Mesothelial cell of epicardium (in vitro differentiated cells): ENCODE data around the gene HAPLN1. TPM values are rescaled to one million over a fixed set of nuclear protein-coding genes. Genes with fewer than 3 reads are reported as not detected.
A peak's percentile ranks its signal among the peaks of the same experiment; 100 is the strongest.

Experiments used
- DNase-seq, 2 experiments: peaks; one replicate each; pipeline ENCODE4 v3.0.0; 2021; ENCODE audit warnings: low spot score in 2 of 2; ENCODE audit not compliant: unreplicated experiment in 2 of 2
- H3K27ac Mint-ChIP-seq: 2 replicates; pipeline ENCODE4 v1.8.0; 2021; ENCODE audit warnings: mixed read lengths
- H3K27me3 Mint-ChIP-seq: 2 replicates; pipeline ENCODE4 v1.8.0; 2021; ENCODE audit warnings: low read depth, mixed read lengths
- H3K36me3 Mint-ChIP-seq: 2 replicates; pipeline ENCODE4 v1.8.0; 2021; ENCODE audit warnings: mixed read lengths
- H3K4me1 Mint-ChIP-seq: 2 replicates; pipeline ENCODE4 v1.8.0; 2021; ENCODE audit warnings: mixed read lengths
- H3K4me3 Mint-ChIP-seq: 2 replicates; pipeline ENCODE4 v1.8.0; 2021; ENCODE audit warnings: mild to moderate bottlenecking, moderate library complexity, mixed read lengths
- H3K9me3 Mint-ChIP-seq: 2 replicates; pipeline ENCODE4 v1.8.0; 2021; ENCODE audit warnings: mixed read lengths
- CTCF ChIP-seq: fragments of 200-600 bp; sonication (generic); IDR thresholded peaks from one replicate; pipeline ENCODE4 v1.5.0; 2021; ENCODE audit warnings: antibody characterized with exemption; ENCODE audit not compliant: unreplicated experiment
- total RNA-seq: library from RNA; stranded (reverse); gene quantifications from 3 replicates; pipeline ENCODE4 v1.2.1, GENCODE V29; 2021

Gene HAPLN1
- total RNA-seq: 1.4 to 2.8 TPM (median 1.9 TPM) in 3 replicates

DNA sequence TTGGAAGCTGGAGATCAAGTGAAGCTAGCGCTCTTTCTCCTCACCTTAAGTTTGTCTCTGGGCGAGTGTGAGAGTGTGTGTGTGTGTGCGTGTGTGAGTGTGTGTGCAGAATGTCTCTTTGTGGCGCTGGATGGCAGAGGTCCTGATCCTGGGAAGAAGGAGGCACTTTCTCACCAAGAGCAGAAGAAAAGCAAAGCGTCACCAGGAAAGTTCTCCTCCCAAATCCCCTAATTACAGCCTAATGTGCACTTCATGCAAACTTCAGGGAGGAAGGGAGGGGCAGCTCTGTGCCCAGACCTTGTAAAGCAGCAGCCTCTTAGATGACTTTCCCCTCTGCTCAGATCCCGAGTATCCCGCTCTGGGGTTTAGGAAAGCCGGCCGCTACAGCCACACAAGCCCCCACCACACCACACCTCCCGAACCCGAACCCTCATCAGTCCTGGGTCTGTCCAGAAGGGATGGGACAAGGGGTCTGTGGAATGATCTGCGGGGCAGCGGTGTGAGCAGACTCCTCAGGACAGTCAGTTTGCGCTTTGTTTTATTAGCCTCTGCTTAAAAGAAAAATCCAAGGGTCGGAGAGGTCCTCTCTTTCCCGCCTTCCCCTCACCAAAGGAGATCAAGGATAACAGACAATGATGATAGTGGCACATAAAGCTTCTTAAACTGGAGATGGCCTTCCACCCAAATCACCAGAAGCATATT, at the start of gene HAPLN1:
Gene HAPLN1 (minus strand): TSS at position 20 of the 702 bp plus-strand sequence. CDS start 47,332 bp downstream, outside the sequence.
- peak within 1 kb of the TSS; percentile 79 for H3K27ac Mint-ChIP-seq
- no peaks in the 10 kb centered on the region for H3K9me3 Mint-ChIP-seq
- no peak for TF ChIP-seq CTCF
- no peaks in the 10 kb centered on the region for H3K36me3 Mint-ChIP-seq
- peak within 1 kb of the TSS; percentile 89 for H3K4me3 Mint-ChIP-seq
- peaks cover 7% of the 10 kb centered on the region for H3K27me3 Mint-ChIP-seq
- DNase-seq: no peak
- peaks cover 50% of the 10 kb centered on the region for H3K4me1 Mint-ChIP-seq

DNA sequence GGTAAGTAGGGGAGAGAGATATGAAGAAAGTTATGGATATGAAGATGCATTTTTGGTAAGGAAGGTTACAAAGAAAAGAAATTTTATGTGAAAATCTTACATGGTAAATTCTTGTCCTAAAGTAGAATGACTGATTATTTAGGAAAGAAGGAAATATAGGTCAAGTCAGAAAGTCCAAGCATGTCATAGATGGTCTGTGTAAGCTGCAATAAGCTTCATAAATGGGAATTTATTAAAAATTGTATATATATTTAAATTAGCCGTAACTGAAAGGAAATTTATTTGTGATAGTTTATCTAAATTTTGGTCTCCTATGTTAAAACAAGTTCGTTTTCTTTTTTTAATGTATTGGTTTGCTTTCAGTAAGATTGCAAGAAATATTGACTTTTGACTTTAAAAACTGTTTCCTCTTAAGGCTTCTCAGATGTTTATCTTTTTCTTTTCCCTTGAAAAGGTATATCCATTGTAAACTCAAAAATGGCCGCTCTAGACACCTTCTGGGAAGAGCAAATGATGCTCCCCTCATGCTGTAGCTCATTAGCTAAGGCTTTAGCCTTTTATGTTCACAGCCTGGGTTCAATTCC, 46.8 kb upstream of the HAPLN1 start:
- no peak overlapping the region for H3K4me3 Mint-ChIP-seq
- TF ChIP-seq CTCF: no peak
- H3K4me1 Mint-ChIP-seq: no peaks in the 10 kb centered on the region
- no peak overlapping the region for H3K27ac Mint-ChIP-seq
- peaks cover 8% of the 10 kb centered on the region for H3K36me3 Mint-ChIP-seq
- no peak for DNase-seq
- H3K27me3 Mint-ChIP-seq: no peaks in the 10 kb centered on the region
- H3K9me3 Mint-ChIP-seq: peaks cover 47% of the 10 kb centered on the region

GRCh38 chr5:83764101-83764500, 43.4 kb upstream of the HAPLN1 start:
- Mint-ChIP-seq H3K4me1 (peaks cover 1% of the 10 kb centered on the region), H3K36me3 (peaks cover 5% of the 10 kb centered on the region), H3K27ac (no peak overlapping the region), H3K4me3 (no peak overlapping the region), H3K27me3 (peaks cover 3% of the 10 kb centered on the region), H3K9me3 (peaks cover 43% of the 10 kb centered on the region)
- no peak for DNase-seq
- TF ChIP-seq CTCF: no peak

DNA sequence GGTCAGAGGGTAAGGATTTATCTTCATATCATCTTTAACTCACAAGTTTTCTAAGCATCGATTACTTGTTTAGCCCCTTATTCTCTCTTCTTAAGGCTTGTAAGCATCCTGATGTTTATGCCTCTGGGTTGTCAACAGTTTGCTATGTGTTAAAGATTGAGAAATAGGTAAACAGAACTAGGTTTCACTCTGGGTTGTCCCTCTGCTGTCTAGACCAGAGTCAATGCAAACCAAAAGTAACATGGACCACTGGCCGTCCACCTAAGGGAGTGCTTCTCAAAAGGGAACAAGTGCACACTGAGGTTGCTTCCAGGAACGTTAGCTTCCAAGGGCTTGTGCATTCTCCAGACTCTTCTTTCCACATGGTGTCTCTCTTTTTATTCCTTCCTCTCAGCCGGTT, 39.9 kb upstream of the HAPLN1 start:
- Mint-ChIP-seq H3K27ac (no peak overlapping the region), H3K36me3 (no peaks in the 10 kb centered on the region), H3K4me3 (no peak overlapping the region), H3K9me3 (peaks cover 43% of the 10 kb centered on the region), H3K27me3 (peaks cover 3% of the 10 kb centered on the region), H3K4me1 (peaks cover 1% of the 10 kb centered on the region)
- no peak for TF ChIP-seq CTCF
- no peak for DNase-seq

- H3K4me3 Mint-ChIP-seq: no peak overlapping the region
Observed at GRCh38 chr5:83752700-83753099, 32.0 kb upstream of the HAPLN1 start.

More at GRCh38 chr5:83752700-83753099, 32.0 kb upstream of the HAPLN1 start:
- TF ChIP-seq CTCF: no peak
- Mint-ChIP-seq H3K27me3 (no peaks in the 10 kb centered on the region), H3K4me1 (no peaks in the 10 kb centered on the region), H3K36me3 (peaks cover 3% of the 10 kb centered on the region), H3K27ac (no peak overlapping the region), H3K9me3 (peaks cover 63% of the 10 kb centered on the region)
- no peak for DNase-seq
